A673 (cell line): ENCODE data around the gene MAN1A2. TPM values are rescaled to one million over a fixed set of nuclear protein-coding genes. Genes with fewer than 3 reads are reported as not detected.

Source experiments
- BruUV-seq: library from RNA; stranded (reverse); fragments of 400-500 nt; replicated peaks from 2 replicates; lab custom pipeline; 2021; lab: Mats Ljungman, UMichigan
- CTCF ChIA-PET: fragments of 300-600 bp; sonication (Branson Sonifier 250); formaldehyde crosslinking; loops from one replicate; lab custom pipeline; 2022; ENCODE audit warnings: antibody characterized with exemption; lab: Charles Lee
- POLR2A ChIA-PET: fragments of 300-600 bp; sonication (Branson Sonifier 250); formaldehyde crosslinking; loops from one replicate; lab custom pipeline; 2022; ENCODE audit warnings: antibody characterized with exemption; ENCODE audit not compliant: low non-redundant PET; lab: Charles Lee
- DNase-seq: peaks from one replicate; pipeline ENCODE4 v3.0.0-alpha.2; 2015; ENCODE audit warnings: low spot score
- H3K27ac ChIP-seq: fragments of 200-600 bp; sonication (generic); 2 replicates; pipeline ENCODE4 v1.5.1; 2016; ENCODE audit warnings: mixed run types, low read depth, mild to moderate bottlenecking, mixed read lengths, antibody characterized with exemption, low read length; ENCODE audit not compliant: poor library complexity, severe bottlenecking
- H3K27me3 ChIP-seq: fragments of 200-600 bp; sonication (generic); replicated peaks from 2 replicates; pipeline ENCODE4 v1.6.1; 2017; ENCODE audit warnings: mixed run types, low read depth, mild to moderate bottlenecking, mixed read lengths, antibody characterized with exemption, low read length; ENCODE audit not compliant: insufficient read depth, poor library complexity
- H3K36me3 ChIP-seq: fragments of 200-600 bp; sonication (generic); 2 replicates; pipeline ENCODE4 v1.6.1; 2016; ENCODE audit warnings: mixed run types, mild to moderate bottlenecking, mixed read lengths, antibody characterized with exemption, low read length; ENCODE audit not compliant: insufficient read depth, poor library complexity, severe bottlenecking
- H3K4me1 ChIP-seq: fragments of 200-600 bp; sonication (generic); 2 replicates; pipeline ENCODE4 v1.6.1; 2017; ENCODE audit warnings: mixed run types, mild to moderate bottlenecking, mixed read lengths, antibody characterized with exemption, low read length; ENCODE audit not compliant: insufficient read depth, poor library complexity, severe bottlenecking
- H3K4me3 ChIP-seq: fragments of 200-600 bp; sonication (generic); 2 replicates; pipeline ENCODE4 v1.5.1; 2016; ENCODE audit warnings: low read depth, mixed run types, mild to moderate bottlenecking, mixed read lengths, low read length; ENCODE audit not compliant: poor library complexity, severe bottlenecking
- H3K9me3 ChIP-seq: fragments of 200-600 bp; sonication (generic); 2 replicates; pipeline ENCODE4 v1.6.1; 2016; ENCODE audit warnings: mixed run types, low read depth, mild to moderate bottlenecking, mixed read lengths, antibody characterized with exemption, low read length; ENCODE audit not compliant: poor library complexity, severe bottlenecking
- CTCF ChIP-seq: fragments of 300-800, 200-600 bp; sonication (generic); conservative IDR thresholded peaks from 2 replicates; pipeline ENCODE4 v1.5.1; 2017; ENCODE audit warnings: low read depth, mild to moderate bottlenecking, antibody characterized with exemption, low read length, moderate library complexity, mixed read lengths
- EZH2 ChIP-seq: fragments of 200-600 bp; sonication (generic); IDR thresholded peaks from 2 replicates; pipeline ENCODE4 v1.6.1; 2017; ENCODE audit warnings: borderline replicate concordance, low read depth, mild to moderate bottlenecking, mixed read lengths, antibody characterized with exemption, low read length; ENCODE audit not compliant: poor library complexity, severe bottlenecking
- intact Hi-C: fragments of 100-400 bp; cut with micrococcal nuclease; formaldehyde crosslinking; loops from one replicate; pipeline ENCODE4 v1.10.0; 2022; ENCODE audit not compliant: unreplicated experiment
- total RNA-seq: library from RNA; stranded (reverse); gene quantifications from 2 replicates; pipeline ENCODE4 v1.2.3, GENCODE V29; 2021

Gene MAN1A2
- total RNA-seq, 1 experiment from 2014 or later, result 31.8 TPM

DNA sequence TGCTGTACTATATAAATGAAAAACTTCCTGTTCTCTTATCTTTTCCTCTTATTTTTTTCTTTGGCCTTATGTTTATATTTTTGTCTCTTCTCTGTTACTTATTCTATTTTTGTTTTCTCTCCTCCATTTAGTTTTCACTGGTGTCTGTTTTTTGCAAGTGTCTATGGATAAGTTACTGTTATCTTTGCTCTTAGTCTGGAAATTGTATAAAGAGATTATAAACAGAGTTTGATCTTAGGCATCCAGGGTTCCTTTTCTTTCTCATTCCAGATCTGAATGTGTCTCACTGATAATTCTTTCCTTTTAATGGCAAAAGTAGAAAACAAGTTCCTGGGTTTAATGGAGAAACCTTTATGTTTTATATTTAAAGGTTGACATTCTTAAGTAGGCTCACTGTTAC is 34.5 kb downstream of the MAN1A2 start:
- BruUV-seq, result no TSS peak
- H3K27ac ChIP-seq, result no peak overlapping the region
- ChIA-PET CTCF (no interaction called here), POLR2A (no interaction called here)
- H3K4me3 ChIP-seq, result no peak overlapping the region
- intact Hi-C loops, result no loop called here
- no peaks in the 10 kb centered on the region for H3K27me3 ChIP-seq
- TF ChIP-seq CTCF (no peak), EZH2 (no peak)
- H3K9me3 ChIP-seq, result no peaks in the 10 kb centered on the region
- peaks cover 6% of the 10 kb centered on the region for H3K36me3 ChIP-seq
- no peaks in the 10 kb centered on the region for H3K4me1 ChIP-seq
- no peak for DNase-seq

DNA sequence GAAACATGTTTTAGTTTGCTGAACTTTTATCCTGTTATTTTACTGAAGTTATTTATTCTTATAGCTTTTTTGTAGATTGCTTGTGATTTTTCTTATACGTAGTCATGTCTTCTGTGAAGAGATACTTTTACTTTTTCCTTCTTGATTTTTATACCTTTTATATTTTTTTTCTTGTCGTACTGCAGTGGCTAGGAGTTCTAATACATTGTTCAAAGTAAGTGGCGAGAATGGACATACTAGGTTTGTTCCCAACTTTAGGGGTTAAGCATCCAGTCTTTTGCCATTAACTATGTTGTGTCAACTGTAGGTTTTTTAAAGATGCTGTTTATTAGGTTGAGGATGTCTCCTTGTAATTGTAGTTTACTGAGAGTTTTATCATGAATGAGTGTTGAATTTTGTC is 36.3 kb downstream of the MAN1A2 start:
- H3K4me3 ChIP-seq, result no peak overlapping the region
- no peaks in the 10 kb centered on the region for H3K9me3 ChIP-seq
- H3K27me3 ChIP-seq, result no peaks in the 10 kb centered on the region
- CTCF ChIA-PET, result no interaction called here
- no peak for DNase-seq
- POLR2A ChIA-PET, result no interaction called here
- no TSS peak for BruUV-seq
- TF ChIP-seq EZH2 (no peak), CTCF (no peak)
- intact Hi-C loops, result no loop called here
- H3K36me3 ChIP-seq, result peaks cover 6% of the 10 kb centered on the region
- no peak overlapping the region for H3K27ac ChIP-seq
- H3K4me1 ChIP-seq, result no peaks in the 10 kb centered on the region

- TF ChIP-seq EZH2, result no peak
- no peak for TF ChIP-seq CTCF
- Histone ChIP-seq H3K27ac (no peak overlapping the region), H3K9me3 (no peaks in the 10 kb centered on the region), H3K4me1 (no peaks in the 10 kb centered on the region), H3K4me3 (no peak overlapping the region), H3K36me3 (peaks cover 6% of the 10 kb centered on the region), H3K27me3 (no peaks in the 10 kb centered on the region)
- CTCF ChIA-PET, result no interaction called here
- DNase-seq, result no peak
- no TSS peak for BruUV-seq
- intact Hi-C loops, result no loop called here
- POLR2A ChIA-PET, result no interaction called here
Observed at GRCh38 chr1:117405042-117405441, 37.8 kb downstream of the MAN1A2 start.
